GM21447 (cell line): ENCODE data around the gene ELK3.
"Not testable (repeated sequence)": the region's sequence is repeated elsewhere in the genome, so short reads cannot be mapped to it uniquely, and the experiment has no call there.

ENCODE experiments used
- ATAC-seq: cut with Tn5 transposase; IDR thresholded peaks from one replicate; pipeline ENCODE4 v1.9.1; 2021; ENCODE audit not compliant: unreplicated experiment

The ELK3 gene

DNA sequence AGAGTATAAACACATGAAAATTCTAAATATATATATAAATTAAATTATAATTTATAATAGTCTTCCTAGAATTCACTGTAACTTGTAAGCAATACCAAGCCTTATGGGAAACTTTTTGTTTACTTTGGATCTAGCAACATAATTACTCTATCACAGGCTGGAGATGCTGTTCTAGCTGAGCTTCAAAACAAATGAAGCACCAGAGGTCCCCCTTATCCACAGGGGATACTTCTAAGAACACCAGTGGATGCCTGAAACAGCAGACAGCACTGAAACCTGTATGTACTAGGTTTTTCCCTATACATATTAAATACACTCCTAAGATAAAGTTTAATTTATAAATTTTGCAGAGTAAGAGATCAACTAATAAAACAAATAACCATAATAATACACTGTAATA, 109.5 kb downstream of the ELK3 start:
- ATAC-seq = no peak

GRCh38 chr12:96305665-96306064, 111.5 kb downstream of the ELK3 start:
- ATAC-seq = no peak

GRCh38 chr12:96308881-96309280, 114.7 kb downstream of the ELK3 start:
- ATAC-seq = no peak

DNA sequence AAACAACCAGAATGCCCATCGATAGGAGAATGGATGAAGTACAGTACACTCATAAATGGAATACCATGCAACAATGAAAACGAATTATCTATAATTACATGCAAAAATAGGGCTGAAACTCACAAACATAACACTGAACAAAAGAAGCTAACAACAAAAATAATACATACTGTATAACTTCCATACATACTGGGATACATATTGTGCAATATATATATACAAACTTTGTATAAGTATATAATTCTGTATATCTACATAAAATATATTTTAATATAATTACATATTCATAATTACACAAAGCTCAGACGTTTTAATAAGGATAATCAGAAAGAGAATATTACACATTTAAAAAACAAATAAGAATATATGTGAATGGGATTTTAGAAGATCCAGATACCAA, 115.9 kb downstream of the ELK3 start:
- ATAC-seq = no peak

DNA sequence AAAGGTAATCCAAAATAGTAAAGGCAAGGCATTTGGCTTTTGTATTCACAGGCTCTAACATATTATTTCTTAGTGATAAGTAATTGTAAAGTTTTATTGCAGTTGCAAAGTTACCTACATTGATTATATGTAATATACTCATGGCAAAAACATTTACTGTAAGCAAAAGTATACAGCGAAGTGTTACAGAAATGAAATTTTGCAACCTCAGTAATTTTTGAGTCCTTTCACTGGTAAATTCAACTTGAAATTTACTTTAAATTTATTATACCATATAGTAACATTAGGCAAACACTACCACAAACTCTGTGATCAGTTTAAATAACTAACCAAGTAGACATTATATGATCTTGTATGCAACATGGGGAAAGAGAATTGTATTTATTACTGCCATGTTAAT, 117.0 kb downstream of the ELK3 start:
- ATAC-seq = no peak

DNA sequence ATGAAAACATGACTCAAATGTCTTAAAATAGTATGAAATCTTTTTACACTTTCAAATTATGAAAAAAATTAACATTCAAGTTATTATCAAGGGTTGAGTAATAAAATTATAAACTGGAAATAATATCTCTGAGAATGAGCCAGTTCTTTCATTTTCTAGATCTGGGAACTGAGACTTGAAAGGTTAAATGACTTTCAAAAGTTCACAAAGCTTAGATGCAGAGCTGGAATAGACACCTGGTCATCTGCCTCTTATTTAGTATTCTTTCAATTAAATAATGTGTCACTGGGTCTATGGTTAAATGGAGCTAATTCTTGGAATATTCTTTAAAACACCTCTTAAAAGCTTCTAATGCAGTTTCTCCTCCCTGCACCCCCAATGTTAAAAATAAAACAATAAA, 119.4 kb downstream of the ELK3 start:
- no peak for ATAC-seq

- ATAC-seq = no peak
Measured at GRCh38 chr12:96314723-96315122, 120.5 kb downstream of the ELK3 start.

- ATAC-seq = not testable (repeated sequence)
Measured at GRCh38 chr12:96315741-96316481, 121.7 kb downstream of the ELK3 start.

GRCh38 chr12:96317801-96318200, 123.6 kb downstream of the ELK3 start:
- ATAC-seq = not testable (repeated sequence)
